Measurements from ENCODE around the gene MLEC.

MLEC gene

GRCh38 chr12:120748242-120748641 lies 61.3 kb downstream of the MLEC start:
- no peaks in the 10 kb centered on the region for H3K36me3 ChIP-seq (ENCODE audit: insufficient read depth, low read length)
- H3K4me2 ChIP-seq (ENCODE audit: low read length): no peak overlapping the region
- H3K4me3 ChIP-seq (ENCODE audit: low read depth, low read length, poor library complexity, severe bottlenecking): no peak overlapping the region
- H3K9ac ChIP-seq (ENCODE audit: low read length): no peak overlapping the region
- no peaks in the 10 kb centered on the region for H3K9me2 ChIP-seq (ENCODE audit: low read depth, low read length)
- H3K27ac ChIP-seq (ENCODE audit: low read depth, low read length, poor library complexity, severe bottlenecking): no peak overlapping the region
- H2AFZ ChIP-seq (ENCODE audit: low read length): no peak overlapping the region
- H3K4me1 ChIP-seq (ENCODE audit: insufficient read depth, low read length, severe bottlenecking): no peaks in the 10 kb centered on the region
- H3K79me2 ChIP-seq (ENCODE audit: insufficient read depth, low read length): no peaks in the 10 kb centered on the region
- H3K27me3 ChIP-seq (ENCODE audit: insufficient read depth, low read length): no peaks in the 10 kb centered on the region
- H4K20me1 ChIP-seq (ENCODE audit: insufficient read depth, low read length): no peaks in the 10 kb centered on the region
- no peaks in the 10 kb centered on the region for H3F3A ChIP-seq (ENCODE audit: insufficient read depth, low read length)
- H3K9me3 ChIP-seq (ENCODE audit: low read length): no peaks in the 10 kb centered on the region
- no peak for TF ChIP-seq CTCF (IDR thresholded peaks at IDR 0.05; ENCODE audit: low read length)
- no peak for TF ChIP-seq EZH2 (IDR thresholded peaks at IDR 0.05; ENCODE audit: borderline replicate concordance, low read length)

GRCh38 chr12:120749256-120749655 lies 62.3 kb downstream of the MLEC start:
- H3K79me2 ChIP-seq (ENCODE audit: insufficient read depth, low read length): no peaks in the 10 kb centered on the region
- no peak overlapping the region for H3K4me3 ChIP-seq (ENCODE audit: low read depth, low read length, poor library complexity, severe bottlenecking)
- H3K4me2 ChIP-seq (ENCODE audit: low read length): no peak overlapping the region
- H3K36me3 ChIP-seq (ENCODE audit: insufficient read depth, low read length): no peaks in the 10 kb centered on the region
- H3K9me2 ChIP-seq (ENCODE audit: low read depth, low read length): no peaks in the 10 kb centered on the region
- H3K9me3 ChIP-seq (ENCODE audit: low read length): no peaks in the 10 kb centered on the region
- H3F3A ChIP-seq (ENCODE audit: insufficient read depth, low read length): no peaks in the 10 kb centered on the region
- H3K27me3 ChIP-seq (ENCODE audit: insufficient read depth, low read length): no peaks in the 10 kb centered on the region
- H2AFZ ChIP-seq (ENCODE audit: low read length): no peak overlapping the region
- TF ChIP-seq EZH2 (IDR thresholded peaks at IDR 0.05; ENCODE audit: borderline replicate concordance, low read length): no peak
- TF ChIP-seq CTCF (IDR thresholded peaks at IDR 0.05; ENCODE audit: low read length): no peak
- no peaks in the 10 kb centered on the region for H4K20me1 ChIP-seq (ENCODE audit: insufficient read depth, low read length)
- H3K27ac ChIP-seq (ENCODE audit: low read depth, low read length, poor library complexity, severe bottlenecking): no peak overlapping the region
- H3K9ac ChIP-seq (ENCODE audit: low read length): no peak overlapping the region
- no peaks in the 10 kb centered on the region for H3K4me1 ChIP-seq (ENCODE audit: insufficient read depth, low read length, severe bottlenecking)

- TF ChIP-seq EZH2 (IDR thresholded peaks at IDR 0.05; ENCODE audit: borderline replicate concordance, low read length) (no peak), CTCF (IDR thresholded peaks at IDR 0.05; ENCODE audit: low read length) (peak; percentile 33; the same call in 1 of the 2 replicates)
- H4K20me1 ChIP-seq (ENCODE audit: insufficient read depth, low read length): no peaks in the 10 kb centered on the region
- no peaks in the 10 kb centered on the region; the same call in 1 of the 2 replicates for H3K36me3 ChIP-seq (ENCODE audit: insufficient read depth, low read length)
Observed at GRCh38 chr12:120750806-120751205, 63.9 kb downstream of the MLEC start.

More at GRCh38 chr12:120750806-120751205, 63.9 kb downstream of the MLEC start:
- Histone ChIP-seq H3K79me2 (ENCODE audit: insufficient read depth, low read length) (no peaks in the 10 kb centered on the region), H3K27me3 (ENCODE audit: insufficient read depth, low read length) (no peaks in the 10 kb centered on the region), H3K4me2 (ENCODE audit: low read length) (no peak overlapping the region), H3K4me1 (ENCODE audit: insufficient read depth, low read length, severe bottlenecking) (no peaks in the 10 kb centered on the region), H3K27ac (ENCODE audit: low read depth, low read length, poor library complexity, severe bottlenecking) (no peak overlapping the region), H2AFZ (ENCODE audit: low read length) (no peak overlapping the region), H3K9me2 (ENCODE audit: low read depth, low read length) (no peaks in the 10 kb centered on the region), H3F3A (ENCODE audit: insufficient read depth, low read length) (no peaks in the 10 kb centered on the region), H3K4me3 (ENCODE audit: low read depth, low read length, poor library complexity, severe bottlenecking) (no peak overlapping the region), H3K9me3 (ENCODE audit: low read length) (peaks cover 11% of the 10 kb centered on the region), H3K9ac (ENCODE audit: low read length) (no peak overlapping the region)

Data from OCI-LY1 (cell line).